DMS53 treated with DMSO at 0.1 percent for 48 hours (cell line): ENCODE measurements around the gene AGAP5.
"Not testable (repeated sequence)": the region's sequence is repeated elsewhere in the genome, so short reads cannot be mapped to it uniquely, and the experiment has no call there.

Source experiments
- DNase-seq: peaks from one replicate; lab custom pipeline; 2025; ENCODE audit not compliant: unreplicated experiment; lab: John Stamatoyannopoulos, UW

Gene AGAP5

GRCh38 chr10:73697675-73698159 is at the start of gene AGAP5:
AGAP5 (minus strand) TSS chr10:73698109; CDS start chr10:73697755, 354 bp downstream.
- DNase-seq = not testable (repeated sequence)

- DNase-seq = no peak
Observed at GRCh38 chr10:73746721-73747120, 48.8 kb upstream of the AGAP5 start.

DNA sequence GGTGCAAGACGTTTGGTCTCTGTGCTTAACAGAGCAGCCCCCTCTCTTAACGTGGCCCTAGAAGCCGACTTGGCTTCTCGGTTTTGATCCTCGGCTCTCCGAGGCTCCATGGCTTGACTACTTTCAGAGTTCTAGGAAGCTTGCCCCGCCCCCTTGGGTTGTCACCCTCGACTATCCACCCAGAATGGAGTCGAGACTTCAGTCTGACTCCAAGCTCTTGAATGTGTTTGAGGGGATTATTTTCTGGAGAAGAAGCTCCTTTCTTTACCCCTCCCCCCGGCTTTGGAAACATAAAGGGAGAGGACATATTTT is 46.7 kb upstream of the AGAP5 start:
- DNase-seq = no peak

- DNase-seq = peak; percentile 90
Observed at GRCh38 chr10:73743905-73744663, 46.2 kb upstream of the AGAP5 start, which contains the start of gene SEC24C. SEC24C (plus strand) TSS chr10:73744372; CDS start chr10:73746833, 2,461 bp downstream.

- no peak for DNase-seq
Observed at GRCh38 chr10:73743327-73743904, 45.5 kb upstream of the AGAP5 start.

DNA sequence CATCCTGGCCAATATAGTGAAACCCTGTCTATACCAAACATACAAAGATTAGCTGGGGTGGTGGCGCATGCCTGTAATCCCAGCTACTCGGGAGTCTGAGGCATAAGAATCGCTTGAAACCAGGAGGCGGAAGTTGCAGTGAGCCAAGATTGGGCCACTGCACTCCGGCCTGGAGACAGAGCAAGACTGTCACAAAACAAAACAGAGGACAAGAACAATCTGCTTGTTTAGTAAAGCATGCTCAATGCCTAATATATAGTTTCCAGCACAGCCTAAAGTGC is 44.5 kb upstream of the AGAP5 start:
- DNase-seq = no peak

DNA sequence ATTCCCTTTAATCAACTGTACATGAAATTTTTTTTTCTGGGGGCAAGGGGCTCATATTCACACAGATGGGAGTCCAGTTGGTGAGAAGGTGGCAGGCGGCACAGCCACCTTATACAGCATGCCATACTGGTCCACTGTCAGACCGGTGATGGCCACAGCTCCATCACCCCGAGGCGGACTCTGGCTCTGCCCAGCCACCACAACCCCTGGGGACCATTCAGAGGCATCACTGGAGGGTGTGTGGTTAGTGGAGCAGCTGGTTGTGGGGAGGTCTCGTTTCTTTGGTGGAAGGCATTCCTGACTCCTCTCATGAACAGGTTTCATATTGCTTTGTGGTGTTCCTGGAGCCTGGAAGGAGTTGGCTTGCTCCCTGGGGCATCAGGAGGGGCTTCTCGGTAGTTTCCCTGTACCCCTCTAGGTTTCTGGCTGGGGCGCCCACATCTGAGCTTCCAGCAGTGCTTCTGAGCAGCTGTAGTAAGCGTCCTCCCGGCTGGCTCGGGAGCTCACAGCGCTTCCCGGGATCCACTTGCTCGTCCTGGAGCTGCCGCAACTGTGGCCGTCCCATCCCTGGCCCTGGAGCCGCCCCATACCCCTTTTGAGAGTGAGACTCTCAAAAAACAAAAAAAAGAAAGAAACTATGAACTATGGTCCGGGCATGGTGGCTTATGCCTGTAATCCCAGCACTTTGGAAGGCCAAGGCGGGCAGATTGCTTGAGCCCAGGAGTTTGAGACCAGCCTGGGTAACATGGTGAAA is 42.8 kb upstream of the AGAP5 start:
- not testable (repeated sequence) for DNase-seq

GRCh38 chr10:73734796-73735305 is 36.9 kb upstream of the AGAP5 start:
- no peak for DNase-seq

DNA sequence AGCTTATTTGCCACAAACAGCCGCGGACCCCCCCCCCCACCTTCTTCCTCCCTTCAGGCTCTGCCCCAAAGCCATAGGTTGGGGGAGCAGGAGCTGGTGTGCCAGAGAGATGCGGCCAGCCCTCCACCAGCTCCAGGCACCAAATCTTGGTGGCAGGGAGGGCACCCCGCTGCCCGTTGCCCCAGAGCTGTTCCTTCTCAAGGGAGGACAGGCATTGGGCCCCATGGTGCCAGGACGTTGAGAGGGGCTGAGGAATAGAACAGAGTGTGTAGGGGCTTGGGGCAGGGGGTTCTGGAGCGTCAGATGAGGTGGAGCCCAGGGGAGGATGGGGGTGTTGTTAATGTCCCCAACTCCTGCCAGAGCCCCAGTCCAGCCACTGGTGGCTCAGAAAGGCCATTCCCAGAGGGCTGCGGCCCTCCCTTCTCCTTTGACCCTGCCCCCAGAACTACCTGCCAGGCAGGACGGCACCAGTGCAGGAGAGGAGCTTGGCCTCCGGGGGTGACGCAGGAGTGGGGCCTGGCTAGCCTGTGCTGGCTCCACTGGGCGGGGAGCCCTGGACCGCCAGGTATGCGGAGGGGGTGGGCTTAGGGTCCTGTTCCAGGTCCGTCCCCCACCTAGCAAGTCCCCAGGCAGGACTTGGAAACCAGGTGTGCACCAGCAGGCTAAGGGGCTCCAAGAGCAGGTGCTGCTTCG is 36.3 kb upstream of the AGAP5 start:
- DNase-seq = no peak

DNA sequence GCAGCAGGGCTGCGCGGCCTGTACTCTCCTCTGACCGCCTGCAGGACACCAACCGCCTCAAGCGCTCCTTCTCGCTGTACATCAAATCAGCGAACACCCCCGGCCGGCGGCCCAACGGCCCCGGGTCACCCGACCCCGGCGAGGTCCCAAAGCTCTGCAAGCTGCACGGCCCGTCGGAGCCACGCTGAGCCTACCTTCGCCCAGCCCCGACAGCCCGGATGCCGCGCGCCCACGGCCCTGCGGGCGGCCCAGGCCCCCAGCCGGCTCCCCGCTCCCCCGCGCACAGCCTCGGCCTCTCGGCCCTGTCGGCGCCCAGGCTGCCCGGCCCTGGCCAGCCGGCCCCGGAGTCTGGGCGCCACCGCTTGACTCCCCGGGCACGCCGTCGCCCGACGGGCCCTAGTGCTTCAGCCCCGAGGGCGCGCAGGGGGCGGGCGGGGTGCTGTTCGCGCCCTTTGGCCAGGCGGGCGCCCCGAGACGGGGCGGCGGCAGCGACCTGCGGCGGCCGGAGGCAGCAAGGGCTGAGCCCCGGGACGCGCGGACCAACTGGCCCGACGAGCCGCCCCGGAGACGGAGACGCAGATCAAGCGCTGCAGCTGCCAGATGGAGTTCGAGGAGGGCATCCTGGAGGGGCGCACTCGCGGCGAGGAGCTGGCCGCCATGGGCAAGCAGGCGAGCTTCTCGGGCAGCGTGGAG is 35.2 kb upstream of the AGAP5 start:
- no peak for DNase-seq

GRCh38 chr10:73732426-73732825 is 34.5 kb upstream of the AGAP5 start:
- no peak for DNase-seq

DNA sequence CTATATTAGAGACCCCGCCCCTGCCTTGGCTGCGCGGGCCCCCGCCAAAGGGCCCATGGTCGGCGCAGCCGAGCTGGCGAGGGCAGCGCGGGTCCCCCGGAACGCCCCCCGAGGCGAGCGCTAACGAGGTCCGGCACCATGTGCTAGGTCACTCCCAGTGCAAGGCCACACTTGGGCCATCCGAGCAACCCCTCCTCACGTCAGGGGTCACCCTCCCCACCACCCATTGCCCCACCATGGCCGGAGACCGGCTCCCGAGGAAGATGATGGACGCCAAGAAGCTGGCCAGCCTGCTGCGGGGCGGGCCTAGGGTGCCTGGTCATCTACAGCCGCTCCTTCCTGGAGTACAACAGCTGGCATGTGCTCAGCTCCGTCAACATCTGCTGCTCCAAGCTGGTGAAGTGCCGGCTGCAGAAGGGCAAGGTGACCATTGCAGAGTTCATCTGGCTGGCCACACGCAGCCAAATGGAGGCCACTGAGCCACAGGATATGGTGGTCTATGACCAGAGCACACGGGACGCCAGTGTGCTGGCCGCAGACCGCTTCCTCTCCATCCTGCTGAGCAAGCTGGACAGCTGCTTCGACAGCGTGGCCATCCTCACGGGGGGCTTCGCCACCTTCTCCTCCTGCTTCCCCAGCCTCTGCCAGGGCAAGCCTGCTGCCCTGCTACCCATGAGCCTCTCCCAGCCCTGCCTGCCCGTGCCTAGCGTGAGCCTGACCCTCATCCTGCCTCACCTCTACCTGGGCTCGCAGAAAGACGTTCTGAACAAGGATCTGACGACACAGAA is 33.9 kb upstream of the AGAP5 start:
- DNase-seq = no peak

GRCh38 chr10:73730153-73730906 is 32.4 kb upstream of the AGAP5 start:
- peak; percentile 72 for DNase-seq

GRCh38 chr10:73729781-73730152 is 31.9 kb upstream of the AGAP5 start:
- peak; percentile 50 for DNase-seq

DNA sequence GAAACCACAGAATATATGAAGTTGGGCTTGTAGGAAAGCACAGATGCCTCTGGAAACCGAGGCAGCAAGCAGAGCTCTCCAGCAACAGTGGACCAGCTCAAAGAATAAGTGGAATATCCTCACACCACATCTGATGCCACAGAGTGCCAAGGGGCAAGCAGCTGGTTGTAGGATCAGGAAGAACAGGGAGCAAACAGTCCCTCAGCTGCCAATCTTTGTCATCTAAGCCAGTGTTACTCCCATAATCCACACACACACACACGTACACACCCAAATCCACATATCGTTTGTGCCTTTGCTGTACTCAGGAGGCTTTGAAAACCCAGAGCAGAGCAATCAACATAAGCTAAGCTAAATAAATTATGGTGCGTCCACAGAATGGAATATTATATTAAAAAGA is 25.6 kb upstream of the AGAP5 start:
- DNase-seq = no peak

DNA sequence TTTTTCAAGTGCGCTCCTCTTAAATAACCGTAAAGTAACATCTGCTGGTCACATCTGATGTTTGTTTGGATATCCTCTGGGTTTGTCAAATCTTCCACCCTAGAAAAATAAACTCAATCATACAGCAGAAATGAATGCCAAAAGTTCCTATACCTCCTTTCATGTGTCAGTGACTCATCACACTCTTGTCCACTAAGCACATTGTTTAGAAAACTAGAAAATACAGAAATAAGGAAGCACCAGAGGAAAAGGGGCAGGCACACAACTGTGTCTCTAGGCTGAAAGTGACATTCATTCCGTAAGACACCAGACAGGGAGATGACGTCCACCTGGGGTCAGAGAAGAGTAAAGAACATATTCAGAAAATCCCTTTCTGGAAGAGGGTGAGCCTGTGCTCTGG is 22.7 kb upstream of the AGAP5 start:
- DNase-seq = not testable (repeated sequence)

DNA sequence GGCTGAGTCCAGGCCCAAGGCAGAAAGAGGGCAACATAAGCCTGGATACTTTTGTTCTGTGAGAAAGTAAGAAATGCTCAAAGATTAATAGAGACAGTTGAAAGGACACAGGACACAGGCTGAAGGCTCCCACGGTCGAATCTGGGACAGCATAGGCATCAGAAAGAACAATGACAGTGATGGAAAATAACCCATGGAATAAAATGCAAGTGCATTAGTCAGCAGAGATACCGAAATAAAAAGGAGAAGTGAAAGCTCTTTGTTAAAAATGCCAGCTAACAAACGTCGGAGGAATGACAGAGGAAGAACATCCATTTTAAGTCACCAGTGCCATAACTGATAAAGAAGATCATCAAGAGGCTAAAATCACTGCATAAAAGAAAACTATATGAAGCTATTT is 19.6 kb upstream of the AGAP5 start:
- no peak for DNase-seq

GRCh38 chr10:73716251-73716650 is 18.3 kb upstream of the AGAP5 start:
- DNase-seq = no peak
